ENCODE data around the gene NCAM1.

The NCAM1 gene

DNA sequence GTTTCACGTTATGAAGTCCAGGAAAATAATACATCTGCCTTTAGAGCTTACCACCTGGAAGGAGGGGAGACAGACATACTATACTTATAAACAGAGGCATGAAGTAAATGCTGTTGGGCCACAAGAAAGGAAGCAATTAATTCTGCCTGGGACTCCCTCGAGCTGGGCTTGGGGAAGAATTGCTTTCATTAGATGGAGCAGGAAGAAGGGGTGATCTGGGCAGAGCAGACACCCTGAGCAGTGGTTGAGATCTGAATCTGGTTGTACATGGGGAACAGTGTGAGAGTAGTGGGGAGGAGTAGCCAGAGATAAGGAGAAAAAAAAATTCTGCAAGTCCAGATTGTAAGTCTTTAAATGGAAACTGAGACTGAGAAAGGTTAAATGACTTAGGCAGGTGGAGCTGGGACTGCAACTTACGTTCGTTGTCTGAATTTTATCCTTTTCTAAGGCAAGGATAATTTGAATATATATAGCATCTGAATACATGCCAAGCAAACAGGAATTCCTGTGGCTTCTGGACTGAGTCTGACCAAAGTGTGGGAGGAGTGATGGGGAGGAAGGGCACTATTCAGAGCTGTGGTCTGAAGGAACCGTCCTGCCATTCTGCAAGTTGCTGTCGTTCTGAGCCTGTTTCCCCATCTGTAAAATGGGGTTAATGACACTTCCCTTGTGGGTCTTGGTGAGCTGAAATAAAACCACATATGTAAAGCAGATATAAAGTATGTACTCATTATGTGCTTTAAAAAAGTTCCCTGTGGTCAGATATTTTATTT lies 7.9 kb downstream of the NCAM1 start:
- DNase-seq (ENCODE audit: low spot score): no peak

- no peak for DNase-seq (ENCODE audit: low spot score)
Observed at GRCh38 chr11:112971195-112971594, 10.0 kb downstream of the NCAM1 start.

- no peak for DNase-seq (ENCODE audit: low spot score)
Observed at GRCh38 chr11:112971827-112972226, 10.6 kb downstream of the NCAM1 start.

DNA sequence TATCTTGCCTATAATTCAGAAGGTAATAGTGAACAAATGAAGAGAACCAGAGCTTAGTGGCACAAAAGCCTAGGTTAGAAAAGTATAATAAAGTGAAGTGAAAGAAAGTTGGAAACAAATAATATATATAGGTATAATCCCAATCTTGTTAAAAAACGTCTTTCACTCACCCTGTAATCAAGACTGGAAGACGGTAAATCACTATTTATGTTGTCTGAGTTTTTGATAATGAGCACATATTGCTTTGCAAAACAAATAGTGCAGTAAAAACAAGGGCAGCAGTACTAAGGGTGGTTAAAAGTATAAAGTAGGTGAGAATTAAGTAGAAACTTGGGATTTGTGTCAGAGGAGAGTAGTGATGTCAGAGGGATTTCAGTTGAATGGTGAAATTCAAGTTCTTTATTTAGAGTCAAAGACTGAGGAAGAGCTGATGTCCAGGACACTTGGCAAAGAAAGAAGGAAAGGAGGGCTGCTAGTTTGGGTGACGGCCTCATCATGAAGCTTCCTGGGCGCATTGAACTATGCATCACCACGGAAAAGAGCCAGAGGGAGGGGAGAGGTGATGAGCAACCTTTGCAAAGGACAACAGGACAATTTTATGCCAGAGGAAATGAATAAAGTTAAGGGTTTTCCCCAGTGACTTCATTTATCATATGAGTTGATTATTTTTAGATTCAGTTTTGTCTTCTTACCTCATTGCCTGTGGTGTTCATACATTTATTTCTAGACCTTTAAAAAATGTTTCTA lies 11.4 kb downstream of the NCAM1 start:
- DNase-seq (ENCODE audit: low spot score): no peak

GRCh38 chr11:112975051-112975450 lies 13.8 kb downstream of the NCAM1 start:
- DNase-seq (ENCODE audit: low spot score): no peak

GRCh38 chr11:112975493-112975892 lies 14.3 kb downstream of the NCAM1 start:
- no peak for DNase-seq (ENCODE audit: low spot score)

GRCh38 chr11:112977755-112978154 lies 16.5 kb downstream of the NCAM1 start:
- DNase-seq (ENCODE audit: low spot score): no peak

- no peak for DNase-seq (ENCODE audit: low spot score)
Observed at GRCh38 chr11:112983887-112984286, 22.7 kb downstream of the NCAM1 start.

- no peak for DNase-seq (ENCODE audit: low spot score)
Observed at GRCh38 chr11:112989198-112989597, 28.0 kb downstream of the NCAM1 start.

DNA sequence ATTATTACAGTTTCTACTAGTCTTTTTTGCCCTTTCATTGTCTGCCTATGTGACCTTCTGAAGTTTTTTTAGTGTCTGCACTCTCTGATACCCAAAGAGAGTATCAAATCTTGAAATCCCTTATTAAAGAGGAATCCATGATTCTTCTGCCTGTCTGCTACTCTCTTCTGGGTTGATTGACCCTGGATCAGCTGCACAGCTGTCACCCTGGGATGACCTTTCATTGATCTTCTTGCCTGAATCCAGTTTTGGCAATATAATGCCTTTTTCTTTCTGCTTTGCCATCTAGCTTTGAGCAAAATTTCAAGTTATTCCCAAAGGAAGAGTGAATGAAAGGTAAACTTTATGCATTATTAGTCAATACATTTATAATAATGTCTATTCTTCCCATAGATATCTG lies 32.6 kb downstream of the NCAM1 start:
- no peak for DNase-seq (ENCODE audit: low spot score)

GRCh38 chr11:112995423-112996090 lies 34.3 kb downstream of the NCAM1 start:
- DNase-seq (ENCODE audit: low spot score): no peak

DNA sequence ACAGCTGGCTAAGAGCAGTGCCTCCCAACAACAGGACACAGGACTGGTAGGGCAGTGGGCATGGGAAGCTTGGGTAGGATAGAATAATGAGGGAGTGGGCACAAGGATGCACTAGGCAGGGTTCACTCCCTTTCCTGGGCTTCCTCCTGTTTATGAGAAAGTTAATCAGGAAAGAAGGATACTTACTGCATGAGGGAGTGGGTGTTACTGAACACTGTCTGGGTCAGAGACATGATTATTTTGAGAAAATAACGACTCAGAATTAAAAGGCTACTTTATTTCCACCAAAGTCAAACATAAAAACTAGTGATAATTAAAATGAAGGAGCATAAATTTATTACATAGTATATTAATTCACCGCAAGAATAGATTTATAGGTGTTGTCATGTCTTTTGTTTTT lies 35.8 kb downstream of the NCAM1 start:
- no peak for DNase-seq (ENCODE audit: low spot score)

- no peak for DNase-seq (ENCODE audit: low spot score)
Observed at GRCh38 chr11:112997857-112998466, 36.7 kb downstream of the NCAM1 start.

DNA sequence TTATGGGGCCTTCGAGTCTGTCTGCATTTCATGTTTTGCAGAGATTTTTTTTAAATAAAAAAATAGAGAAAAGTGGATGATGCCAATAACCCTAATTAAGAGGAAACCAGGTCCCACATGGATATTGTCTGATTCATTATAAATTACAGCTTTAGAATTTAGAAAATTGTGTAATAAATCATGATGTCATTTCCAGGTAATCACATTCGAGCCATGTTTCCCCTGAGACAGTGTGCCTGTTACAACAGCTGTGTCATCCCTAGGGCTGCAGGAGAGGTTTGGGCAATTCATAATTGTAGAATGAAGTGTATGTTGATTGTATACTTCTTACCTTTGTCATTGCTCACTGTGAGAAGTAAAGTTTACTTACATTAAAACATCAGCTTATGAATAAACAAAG lies 38.3 kb downstream of the NCAM1 start:
- no peak for DNase-seq (ENCODE audit: low spot score)

- no peak for DNase-seq (ENCODE audit: low spot score)
Observed at GRCh38 chr11:113001709-113002108, 40.5 kb downstream of the NCAM1 start.

DNA sequence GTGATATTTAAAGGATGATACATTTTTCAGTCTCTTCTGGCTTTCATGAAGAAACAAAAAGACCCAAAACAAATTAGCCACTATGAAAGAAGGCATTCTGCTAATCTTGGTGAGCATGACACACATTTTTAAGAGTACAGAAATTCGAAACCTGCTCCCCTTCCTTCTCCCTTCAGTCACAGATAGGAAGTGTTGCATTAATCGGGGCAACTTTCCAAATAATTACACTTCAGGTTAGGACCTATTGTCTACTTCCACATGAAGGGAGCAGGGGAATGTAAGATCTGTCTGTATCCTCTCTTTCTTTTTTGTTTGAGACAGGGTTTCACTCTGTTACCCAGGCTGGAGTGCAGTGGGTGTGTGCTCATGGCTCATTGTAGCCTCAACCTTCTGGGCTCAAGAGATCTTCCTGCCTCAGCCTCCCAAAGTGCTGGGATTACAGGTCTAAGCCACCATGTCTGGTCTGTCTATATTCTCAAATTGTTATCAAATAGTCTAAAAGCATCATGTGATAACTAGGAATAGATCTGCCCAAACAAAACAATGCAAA lies 45.8 kb downstream of the NCAM1 start:
- no peak for DNase-seq (ENCODE audit: low spot score)

GRCh38 chr11:113014262-113015097 lies 53.3 kb downstream of the NCAM1 start:
- no peak for DNase-seq (ENCODE audit: low spot score)

DNA sequence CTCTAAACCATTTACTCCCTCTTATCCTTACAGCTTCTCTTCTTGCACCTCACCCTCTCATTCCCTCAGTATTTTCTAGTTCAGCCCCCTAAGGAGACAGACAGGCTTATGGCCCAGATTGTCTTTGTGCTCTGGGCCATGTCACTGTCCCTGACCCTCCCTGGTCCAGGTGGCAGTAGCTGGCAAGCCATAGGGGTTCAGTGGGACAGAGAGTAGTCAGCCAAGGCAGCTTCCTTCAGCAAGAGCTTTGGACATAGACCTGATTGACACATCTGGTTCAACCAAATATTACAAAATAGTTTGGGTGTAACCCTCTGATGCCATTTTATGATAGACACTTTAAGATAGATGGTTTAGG lies 53.9 kb downstream of the NCAM1 start:
- no peak for DNase-seq (ENCODE audit: low spot score)

GRCh38 chr11:113016905-113017304 lies 55.7 kb downstream of the NCAM1 start:
- no peak for DNase-seq (ENCODE audit: low spot score)

GRCh38 chr11:113018913-113019312 lies 57.7 kb downstream of the NCAM1 start:
- DNase-seq (ENCODE audit: low spot score): no peak

GRCh38 chr11:113019711-113020110 lies 58.5 kb downstream of the NCAM1 start:
- DNase-seq (ENCODE audit: low spot score): no peak

DNA sequence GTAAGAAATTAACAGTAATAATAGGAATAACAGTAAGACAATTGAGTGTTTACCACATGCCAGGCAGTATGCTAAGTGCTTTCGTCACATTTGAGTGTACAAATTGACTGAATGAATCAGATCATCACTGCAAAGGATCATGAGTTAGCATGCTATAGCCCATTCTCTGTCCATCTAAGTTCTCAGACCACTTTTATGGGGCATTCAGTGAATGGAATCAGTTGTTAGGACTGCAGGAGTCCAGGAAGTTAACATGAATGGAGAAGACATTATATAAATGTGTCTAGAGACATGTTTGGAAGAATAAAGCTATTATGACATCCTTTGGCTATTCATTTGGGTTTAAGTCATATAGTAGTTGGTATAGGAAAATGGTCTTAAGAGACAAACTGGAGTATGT lies 59.9 kb downstream of the NCAM1 start:
- no peak for DNase-seq (ENCODE audit: low spot score)
